Panc1 (cell line): ENCODE results near the gene FBXW12. TPM values are rescaled to one million over a fixed set of nuclear protein-coding genes. Genes with fewer than 3 reads are reported as not detected.
"Not testable (repeated sequence)": the region's sequence is repeated elsewhere in the genome, so short reads cannot be mapped to it uniquely, and the experiment has no call there.

Source experiments
- ATAC-seq: fragments of 200-7000 bp; cut with Tn5 transposase; 2 replicates; pipeline ENCODE4 v1.9.1; 2020; ENCODE audit warnings: mild to moderate bottlenecking, moderate library complexity
- BruUV-seq: library from RNA; stranded (reverse); fragments of 400-500 nt; replicated peaks from 2 replicates; lab custom pipeline; 2021; lab: Mats Ljungman, UMichigan
- CTCF ChIA-PET: fragments of 300-600 bp; sonication (Branson Sonifier 250); formaldehyde crosslinking; loops from one replicate; lab custom pipeline; 2022; ENCODE audit warnings: antibody characterized with exemption; lab: Charles Lee
- POLR2A ChIA-PET: fragments of 300-600 bp; sonication (Branson Sonifier 250); formaldehyde crosslinking; loops from one replicate; lab custom pipeline; 2022; ENCODE audit warnings: antibody characterized with exemption; lab: Charles Lee
- DNase-seq: peaks from one replicate; pipeline ENCODE4 v3.0.0-alpha.2; 2010; ENCODE audit warnings: low read depth, low spot score
- H3K27ac ChIP-seq: 2 replicates; pipeline ENCODE4 v1.5.1; 2011; ENCODE audit warnings: mild to moderate bottlenecking, low read length, inconsistent platforms
- H3K27me3 ChIP-seq: fragments of 200-500 bp; sonication (Bioruptor generic); 2 replicates; pipeline ENCODE4 v1.6.0; 2014; ENCODE audit warnings: low read length, inconsistent platforms; ENCODE audit not compliant: control insufficient read depth, insufficient read depth
- H3K36me3 ChIP-seq: fragments of 200-500 bp; sonication (Bioruptor generic); 2 replicates; pipeline ENCODE4 v1.5.1; 2014; ENCODE audit warnings: inconsistent platforms, mild to moderate bottlenecking, low read length, moderate library complexity; ENCODE audit not compliant: control insufficient read depth, insufficient read depth
- H3K4me1 ChIP-seq: 2 replicates; pipeline ENCODE4 v1.5.1; 2011; ENCODE audit warnings: inconsistent platforms, mild to moderate bottlenecking, low read length, moderate library complexity; ENCODE audit not compliant: control insufficient read depth, insufficient read depth
- H3K4me3 ChIP-seq, 2 experiments: 2 replicates each; pipeline ENCODE4 v1.5.1; 2011 to 2012; ENCODE audit warnings: low read depth in 2 of 2, low read length in 2 of 2, mild to moderate bottlenecking in 2 of 2, inconsistent platforms in 1 of 2, moderate library complexity in 1 of 2
- H3K9me3 ChIP-seq: fragments of 200-500 bp; sonication (Bioruptor generic); 2 replicates; pipeline ENCODE4 v1.5.1; 2014; ENCODE audit warnings: low read depth, mild to moderate bottlenecking, inconsistent platforms, low read length, moderate library complexity; ENCODE audit not compliant: control insufficient read depth, insufficient read depth
- POLR2AphosphoS5 ChIP-seq: IDR thresholded peaks from 2 replicates; pipeline ENCODE4 v1.6.1; 2012; ENCODE audit warnings: mild to moderate bottlenecking, low read depth, low read length, moderate library complexity
- SIN3A ChIP-seq: IDR thresholded peaks from 2 replicates; pipeline ENCODE4 v1.6.1; 2012; ENCODE audit warnings: low read depth, mild to moderate bottlenecking, low read length, moderate library complexity, borderline replicate concordance; ENCODE audit not compliant: insufficient read depth
- TCF7L2 ChIP-seq: IDR thresholded peaks from 2 replicates; pipeline ENCODE4 v1.6.1; 2011; ENCODE audit warnings: mild to moderate bottlenecking, low read depth, low read length, inconsistent platforms
- in situ Hi-C: cut with HindIII; loops from 2 replicates; pipeline ENCODE4 v1.10.0; 2016; ENCODE audit warnings: low sequenced_read_pairs, low pct_unique_long_range_greater_than_20kb
- intact Hi-C: fragments of 100-400 bp; cut with micrococcal nuclease; formaldehyde crosslinking; loops from one replicate; pipeline ENCODE4 v1.10.0; 2022; ENCODE audit not compliant: unreplicated experiment
- total RNA-seq: library from RNA; stranded (reverse); gene quantifications from one replicate; pipeline ENCODE4 v1.2.1, GENCODE V29; 2021; ENCODE audit not compliant: unreplicated experiment
- TF ChIP-seq, protein P1 (sequence below), 2 experiments: IDR thresholded peaks; 2 replicates each; pipeline ENCODE4 v1.6.1; 2011 to 2012; ENCODE audit warnings: low read depth in 2 of 2, control low read depth in 1 of 2, low read length in 1 of 2, mild to moderate bottlenecking in 1 of 2, moderate library complexity in 1 of 2; ENCODE audit not compliant: insufficient read depth in 1 of 2
- TF ChIP-seq, protein P2 (sequence below): fragments of 450-650 bp; IDR thresholded peaks from 2 replicates; pipeline ENCODE4 v1.5.1; 2017; ENCODE audit warnings: mild to moderate bottlenecking

Gene FBXW12
- total RNA-seq, 1 experiment from 2014 or later, result not detected

DNA sequence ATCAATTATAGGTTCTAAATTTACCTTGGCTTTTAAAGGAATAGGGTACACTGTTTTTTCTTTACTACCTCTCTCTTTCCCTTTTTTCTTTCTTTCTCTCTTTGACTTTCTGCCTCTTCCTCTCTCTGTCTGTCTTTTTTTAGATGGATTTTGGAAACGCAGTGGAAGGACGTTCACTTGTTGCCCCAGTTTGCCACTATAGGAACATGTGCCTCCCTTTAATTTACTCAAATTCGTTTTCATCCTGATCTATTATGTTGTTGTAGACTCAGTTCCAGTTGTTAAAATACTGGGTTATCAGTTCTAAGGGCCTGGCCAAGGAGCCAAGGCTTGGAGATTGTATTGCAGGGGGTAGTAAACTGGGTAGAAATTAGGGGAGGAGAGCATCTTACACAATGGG lies 37.4 kb upstream of the FBXW12 start:
- Histone ChIP-seq H3K27me3 (no peaks in the 10 kb centered on the region), H3K27ac (no peak overlapping the region), H3K36me3 (no peaks in the 10 kb centered on the region), H3K9me3 (no peaks in the 10 kb centered on the region), H3K4me3 (no peak overlapping the region), H3K4me1 (no peaks in the 10 kb centered on the region)
- CTCF ChIA-PET, result no interaction called here
- DNase-seq, result no peak
- in situ Hi-C loops, result no loop called here
- TF ChIP-seq, protein P1, sequence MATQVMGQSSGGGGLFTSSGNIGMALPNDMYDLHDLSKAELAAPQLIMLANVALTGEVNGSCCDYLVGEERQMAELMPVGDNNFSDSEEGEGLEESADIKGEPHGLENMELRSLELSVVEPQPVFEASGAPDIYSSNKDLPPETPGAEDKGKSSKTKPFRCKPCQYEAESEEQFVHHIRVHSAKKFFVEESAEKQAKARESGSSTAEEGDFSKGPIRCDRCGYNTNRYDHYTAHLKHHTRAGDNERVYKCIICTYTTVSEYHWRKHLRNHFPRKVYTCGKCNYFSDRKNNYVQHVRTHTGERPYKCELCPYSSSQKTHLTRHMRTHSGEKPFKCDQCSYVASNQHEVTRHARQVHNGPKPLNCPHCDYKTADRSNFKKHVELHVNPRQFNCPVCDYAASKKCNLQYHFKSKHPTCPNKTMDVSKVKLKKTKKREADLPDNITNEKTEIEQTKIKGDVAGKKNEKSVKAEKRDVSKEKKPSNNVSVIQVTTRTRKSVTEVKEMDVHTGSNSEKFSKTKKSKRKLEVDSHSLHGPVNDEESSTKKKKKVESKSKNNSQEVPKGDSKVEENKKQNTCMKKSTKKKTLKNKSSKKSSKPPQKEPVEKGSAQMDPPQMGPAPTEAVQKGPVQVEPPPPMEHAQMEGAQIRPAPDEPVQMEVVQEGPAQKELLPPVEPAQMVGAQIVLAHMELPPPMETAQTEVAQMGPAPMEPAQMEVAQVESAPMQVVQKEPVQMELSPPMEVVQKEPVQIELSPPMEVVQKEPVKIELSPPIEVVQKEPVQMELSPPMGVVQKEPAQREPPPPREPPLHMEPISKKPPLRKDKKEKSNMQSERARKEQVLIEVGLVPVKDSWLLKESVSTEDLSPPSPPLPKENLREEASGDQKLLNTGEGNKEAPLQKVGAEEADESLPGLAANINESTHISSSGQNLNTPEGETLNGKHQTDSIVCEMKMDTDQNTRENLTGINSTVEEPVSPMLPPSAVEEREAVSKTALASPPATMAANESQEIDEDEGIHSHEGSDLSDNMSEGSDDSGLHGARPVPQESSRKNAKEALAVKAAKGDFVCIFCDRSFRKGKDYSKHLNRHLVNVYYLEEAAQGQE (IDR thresholded peaks at IDR 0.05; ENCODE audit: insufficient read depth in 1 of 2, low read depth in 2 of 2, low read length in 1 of 2), result no peak
- TF ChIP-seq TCF7L2 (no peak), SIN3A (no peak), POLR2AphosphoS5 (no peak)
- TF ChIP-seq, protein P2, sequence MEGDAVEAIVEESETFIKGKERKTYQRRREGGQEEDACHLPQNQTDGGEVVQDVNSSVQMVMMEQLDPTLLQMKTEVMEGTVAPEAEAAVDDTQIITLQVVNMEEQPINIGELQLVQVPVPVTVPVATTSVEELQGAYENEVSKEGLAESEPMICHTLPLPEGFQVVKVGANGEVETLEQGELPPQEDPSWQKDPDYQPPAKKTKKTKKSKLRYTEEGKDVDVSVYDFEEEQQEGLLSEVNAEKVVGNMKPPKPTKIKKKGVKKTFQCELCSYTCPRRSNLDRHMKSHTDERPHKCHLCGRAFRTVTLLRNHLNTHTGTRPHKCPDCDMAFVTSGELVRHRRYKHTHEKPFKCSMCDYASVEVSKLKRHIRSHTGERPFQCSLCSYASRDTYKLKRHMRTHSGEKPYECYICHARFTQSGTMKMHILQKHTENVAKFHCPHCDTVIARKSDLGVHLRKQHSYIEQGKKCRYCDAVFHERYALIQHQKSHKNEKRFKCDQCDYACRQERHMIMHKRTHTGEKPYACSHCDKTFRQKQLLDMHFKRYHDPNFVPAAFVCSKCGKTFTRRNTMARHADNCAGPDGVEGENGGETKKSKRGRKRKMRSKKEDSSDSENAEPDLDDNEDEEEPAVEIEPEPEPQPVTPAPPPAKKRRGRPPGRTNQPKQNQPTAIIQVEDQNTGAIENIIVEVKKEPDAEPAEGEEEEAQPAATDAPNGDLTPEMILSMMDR, result no peak
- intact Hi-C loops, result no loop called here
- no TSS peak for BruUV-seq
- POLR2A ChIA-PET, result no interaction called here
- ATAC-seq, result no peak

DNA sequence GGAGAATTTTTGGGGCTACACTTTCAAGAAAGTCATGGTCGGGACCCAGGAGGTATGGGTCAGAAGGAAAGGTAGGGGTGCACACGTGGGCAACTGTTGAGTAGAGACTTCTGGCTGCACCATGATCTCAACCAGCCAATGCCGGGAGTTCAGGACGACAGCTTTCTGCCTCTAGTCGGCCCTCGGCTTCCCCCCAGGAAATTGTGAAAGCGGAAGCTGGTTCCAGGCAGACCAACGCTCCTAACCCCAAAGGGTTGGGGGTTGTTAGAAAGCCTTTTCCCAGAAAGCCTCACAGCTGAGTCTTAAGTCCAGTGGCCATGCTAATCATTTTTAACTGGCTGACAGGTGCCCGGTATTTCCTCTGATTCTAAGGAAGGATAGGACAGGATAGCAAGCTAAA lies 36.7 kb upstream of the FBXW12 start:
- ATAC-seq, in situ Hi-C loops, CTCF ChIA-PET, H3K27ac ChIP-seq, H3K36me3 ChIP-seq, BruUV-seq, DNase-seq, H3K9me3 ChIP-seq, POLR2A ChIA-PET, H3K4me3 ChIP-seq, H3K4me1 ChIP-seq, H3K27me3 ChIP-seq, intact Hi-C loops: not testable (repeated sequence)

DNA sequence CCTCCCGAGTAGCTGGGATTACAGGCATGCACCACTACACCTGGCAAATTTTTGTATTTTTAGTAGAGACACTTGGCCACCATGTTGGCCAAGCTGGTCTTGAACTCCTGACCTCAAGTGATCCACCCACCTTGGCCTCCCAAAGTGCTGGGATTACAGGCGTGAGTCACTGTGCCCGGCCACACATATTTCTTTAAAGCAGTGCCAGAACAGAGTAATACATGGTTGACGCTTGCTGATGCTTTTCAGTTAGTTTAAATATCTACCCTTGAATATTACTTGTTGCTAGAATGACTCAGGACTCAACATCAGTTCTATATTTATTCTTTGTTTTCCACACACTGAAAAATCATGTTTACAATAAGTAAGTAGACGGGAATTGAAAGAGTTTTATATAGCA lies 34.5 kb upstream of the FBXW12 start:
- in situ Hi-C loops, H3K9me3 ChIP-seq, POLR2A ChIA-PET, H3K4me3 ChIP-seq, H3K27me3 ChIP-seq, H3K4me1 ChIP-seq, BruUV-seq, H3K27ac ChIP-seq, ATAC-seq, DNase-seq, CTCF ChIA-PET, intact Hi-C loops, H3K36me3 ChIP-seq: not testable (repeated sequence)
